CD8-positive, alpha-beta memory T cell (primary cell): ENCODE measurements around the gene SPSB4. TPM values are rescaled to one million over a fixed set of nuclear protein-coding genes. Genes with fewer than 3 reads are reported as not detected.

Experiments used
- CTCF ChIA-PET: fragments of 350-600 bp; sonication (Branson Sonifier 250); formaldehyde crosslinking; loops from one replicate; lab custom pipeline; 2021; ENCODE audit warnings: antibody characterized with exemption; lab: Charles Lee
- POLR2A ChIA-PET: fragments of 350-600 bp; sonication (Branson Sonifier 250); formaldehyde crosslinking; loops from one replicate; lab custom pipeline; 2021; ENCODE audit warnings: antibody characterized with exemption; lab: Charles Lee
- DNase-seq, 5 donors: peaks; one replicate each; pipeline versions ENCODE4 v3.0.0 to v3.0.0-alpha.2; 2020 to 2022; ENCODE audit warnings: mixed read lengths in 1 of 5
- H3K27ac ChIP-seq: one replicate; pipeline ENCODE4 v1.7.0; 2013; ENCODE audit warnings: low read depth, mild to moderate bottlenecking, low read length, moderate library complexity
- H3K27me3 ChIP-seq: 2 replicates; pipeline ENCODE4 v1.7.0; 2013; ENCODE audit warnings: low read length, mild to moderate bottlenecking; ENCODE audit not compliant: insufficient read depth, poor library complexity, severe bottlenecking
- H3K36me3 ChIP-seq: 2 replicates; pipeline ENCODE4 v1.7.0; 2013; ENCODE audit warnings: mild to moderate bottlenecking, low read length, moderate library complexity; ENCODE audit not compliant: insufficient read depth
- H3K4me1 ChIP-seq: 2 replicates; pipeline ENCODE4 v1.7.0; 2013; ENCODE audit warnings: mild to moderate bottlenecking, low read length, moderate library complexity; ENCODE audit not compliant: insufficient read depth
- H3K4me3 ChIP-seq: 2 replicates; pipeline ENCODE4 v1.7.0; 2013; ENCODE audit warnings: mild to moderate bottlenecking, low read length
- H3K9me3 ChIP-seq: 2 replicates; pipeline ENCODE4 v1.7.0; 2013; ENCODE audit warnings: mild to moderate bottlenecking, low read length
- H3K27ac Mint-ChIP-seq, 8 donors: one replicate each; pipeline ENCODE4 v1.8.0; 2020 to 2021; ENCODE audit warnings: mixed read lengths in 8 of 8, mild to moderate bottlenecking in 6 of 8, inconsistent platforms in 3 of 8, moderate library complexity in 3 of 8
- H3K27me3 Mint-ChIP-seq, 2 donors: one replicate each; pipeline ENCODE4 v1.8.0; 2020 to 2021; ENCODE audit warnings: mixed read lengths in 2 of 2, mild to moderate bottlenecking in 1 of 2, moderate library complexity in 1 of 2
- H3K36me3 Mint-ChIP-seq, 3 donors: one replicate each; pipeline ENCODE4 v1.8.0; 2020 to 2021; ENCODE audit warnings: mixed read lengths in 3 of 3, inconsistent platforms in 1 of 3, mild to moderate bottlenecking in 1 of 3
- H3K4me1 Mint-ChIP-seq, 3 donors: one replicate each; pipeline ENCODE4 v1.8.0; 2020 to 2021; ENCODE audit warnings: mixed read lengths in 3 of 3, inconsistent platforms in 1 of 3, mild to moderate bottlenecking in 1 of 3
- H3K4me3 Mint-ChIP-seq, 7 donors: one replicate each; pipeline ENCODE4 v1.8.0; 2020 to 2021; ENCODE audit warnings: mixed read lengths in 7 of 7, mild to moderate bottlenecking in 6 of 7, moderate library complexity in 4 of 7, inconsistent platforms in 2 of 7
- H3K9me3 Mint-ChIP-seq, 5 donors: one replicate each; pipeline ENCODE4 v1.8.0; 2020 to 2022; ENCODE audit warnings: mixed read lengths in 5 of 5, mild to moderate bottlenecking in 3 of 5, moderate library complexity in 2 of 5, inconsistent platforms in 1 of 5
- polyA plus RNA-seq: library from polyadenylated mRNA; unstranded; fragments of 300-500 nt; fragmentation: Illumina TruSeq; gene quantifications from one replicate; pipeline ENCODE4 v1.2.3, GENCODE V29; 2021
- total RNA-seq, 2 experiments: library from RNA; stranded (reverse); gene quantifications; one replicate each; pipeline ENCODE4 v1.2.3, GENCODE V29; 2021

Gene SPSB4
- total and polyA plus RNA-seq, 3 experiments from 2014 or later = not detected

DNA sequence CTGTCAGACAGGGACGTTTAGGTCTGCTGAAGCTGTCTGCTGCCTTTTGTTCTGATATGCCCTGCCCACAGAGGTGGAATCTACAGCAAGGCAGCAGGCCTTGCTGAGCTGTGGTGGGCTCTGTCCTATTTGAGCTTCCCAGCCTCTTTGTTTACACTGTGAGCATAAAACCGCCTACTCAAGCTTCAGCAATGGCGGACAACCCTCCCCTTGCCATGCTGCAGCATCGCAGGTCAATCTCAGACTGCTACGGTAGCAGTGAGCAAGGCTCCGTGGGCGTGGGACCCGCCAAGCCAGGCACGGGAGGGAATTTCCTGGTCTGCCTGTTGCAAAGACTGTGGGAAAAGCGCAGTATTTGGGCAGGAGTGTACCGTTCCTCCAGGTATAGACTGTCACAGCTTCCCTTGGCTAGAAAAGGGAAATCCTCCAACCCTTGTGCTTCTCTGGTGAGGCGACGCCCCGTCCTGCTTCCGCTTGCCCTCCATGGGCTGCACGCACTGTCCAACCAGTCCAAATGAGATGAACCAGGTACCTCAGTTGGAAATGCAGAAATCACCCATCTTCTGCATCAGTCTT, 71.4 kb downstream of the SPSB4 start:
- H3K27me3 Mint-ChIP-seq = peaks cover 21 to 42% of the 10 kb centered on the region in 2 donors
- no peak for DNase-seq
- Histone ChIP-seq H3K27ac (no peak overlapping the region), H3K27me3 (no peaks in the 10 kb centered on the region), H3K4me1 (no peaks in the 10 kb centered on the region), H3K36me3 (no peaks in the 10 kb centered on the region), H3K4me3 (no peak overlapping the region), H3K9me3 (no peaks in the 10 kb centered on the region)
- ChIA-PET POLR2A (no interaction called here), CTCF (no interaction called here)
- no peaks in the 10 kb centered on the region for H3K36me3 Mint-ChIP-seq
- H3K4me3 Mint-ChIP-seq = no peak overlapping the region
- peaks cover 0 to 6% (median 0%) of the 10 kb centered on the region in 5 donors for H3K9me3 Mint-ChIP-seq
- H3K4me1 Mint-ChIP-seq = no peaks in the 10 kb centered on the region
- H3K27ac Mint-ChIP-seq = no peak overlapping the region

DNA sequence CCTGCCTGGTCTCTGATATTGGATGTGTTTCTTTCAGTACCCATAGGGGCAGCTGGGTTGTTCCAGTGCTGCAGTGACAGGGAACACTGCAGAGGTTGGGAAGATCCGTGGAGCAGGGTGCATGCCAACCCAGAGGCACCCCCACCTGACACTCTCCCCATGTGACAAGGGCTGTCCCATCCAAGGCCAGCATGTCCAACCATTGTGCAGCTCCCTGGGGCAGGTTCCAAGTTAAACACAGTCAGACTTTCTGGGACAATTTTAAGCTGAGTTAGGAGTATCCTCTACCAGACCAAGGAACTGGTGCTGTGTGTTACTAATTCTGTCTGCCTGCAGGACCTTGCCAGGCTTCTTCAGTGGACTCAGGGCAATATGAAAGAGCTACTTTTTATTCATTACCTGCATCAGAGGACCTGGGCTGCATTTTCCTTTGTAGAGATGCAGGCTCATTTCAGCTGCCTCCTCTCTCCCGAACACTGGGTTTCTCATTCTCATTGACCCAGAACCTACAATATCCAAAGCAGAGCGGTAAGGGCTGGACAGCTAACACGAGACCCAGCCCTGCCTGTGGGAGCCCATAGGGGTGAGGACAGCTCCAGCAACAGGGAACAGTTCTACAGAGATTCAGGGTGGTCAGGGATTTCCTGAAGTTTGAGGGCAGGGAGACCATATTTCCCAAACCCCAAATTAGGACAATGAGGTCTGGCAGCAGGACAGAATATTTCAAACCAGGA, 72.7 kb downstream of the SPSB4 start:
- H3K36me3 Mint-ChIP-seq = no peaks in the 10 kb centered on the region
- Histone ChIP-seq H3K27me3 (no peaks in the 10 kb centered on the region), H3K27ac (no peak overlapping the region), H3K9me3 (no peaks in the 10 kb centered on the region), H3K4me1 (no peaks in the 10 kb centered on the region), H3K4me3 (no peak overlapping the region), H3K36me3 (no peaks in the 10 kb centered on the region)
- peaks cover 26 to 42% of the 10 kb centered on the region in 2 donors for H3K27me3 Mint-ChIP-seq
- no peak for DNase-seq
- H3K27ac Mint-ChIP-seq = no peak overlapping the region
- peaks cover 0 to 4% (median 0%) of the 10 kb centered on the region in 5 donors for H3K9me3 Mint-ChIP-seq
- POLR2A ChIA-PET = no interaction called here
- H3K4me1 Mint-ChIP-seq = no peaks in the 10 kb centered on the region
- CTCF ChIA-PET = no interaction called here
- H3K4me3 Mint-ChIP-seq = no peak overlapping the region

DNA sequence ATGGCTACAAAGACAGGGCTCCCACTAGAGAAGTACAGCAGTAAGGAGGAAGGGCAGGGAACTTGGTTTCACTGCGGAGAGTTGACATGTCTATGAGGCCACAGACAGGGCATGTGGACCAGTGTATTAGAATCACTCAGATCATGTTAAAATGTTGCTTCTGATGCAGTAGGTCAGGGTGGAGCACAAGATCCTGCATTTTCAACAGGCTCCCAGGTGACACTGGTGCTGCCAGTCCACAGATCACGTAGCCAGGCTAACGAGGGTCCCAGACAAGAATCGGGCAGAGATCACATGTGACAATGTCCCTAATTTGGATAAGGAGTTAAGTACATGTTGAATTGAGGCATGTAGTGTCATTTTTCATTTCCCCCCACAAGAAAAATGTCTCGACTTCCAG, 73.6 kb downstream of the SPSB4 start:
- no peak overlapping the region for H3K27ac ChIP-seq
- no peaks in the 10 kb centered on the region for H3K9me3 ChIP-seq
- H3K4me1 Mint-ChIP-seq = no peaks in the 10 kb centered on the region
- peaks cover 0 to 4% (median 0%) of the 10 kb centered on the region in 5 donors for H3K9me3 Mint-ChIP-seq
- ChIA-PET CTCF (no interaction called here), POLR2A (no interaction called here)
- H3K36me3 ChIP-seq = no peaks in the 10 kb centered on the region
- H3K27me3 ChIP-seq = no peaks in the 10 kb centered on the region
- DNase-seq = no peak
- peaks cover 24 to 42% of the 10 kb centered on the region in 2 donors for H3K27me3 Mint-ChIP-seq
- H3K4me1 ChIP-seq = no peaks in the 10 kb centered on the region
- no peaks in the 10 kb centered on the region for H3K36me3 Mint-ChIP-seq
- H3K4me3 ChIP-seq = no peak overlapping the region
- H3K4me3 Mint-ChIP-seq = no peak overlapping the region
- no peak overlapping the region for H3K27ac Mint-ChIP-seq

DNA sequence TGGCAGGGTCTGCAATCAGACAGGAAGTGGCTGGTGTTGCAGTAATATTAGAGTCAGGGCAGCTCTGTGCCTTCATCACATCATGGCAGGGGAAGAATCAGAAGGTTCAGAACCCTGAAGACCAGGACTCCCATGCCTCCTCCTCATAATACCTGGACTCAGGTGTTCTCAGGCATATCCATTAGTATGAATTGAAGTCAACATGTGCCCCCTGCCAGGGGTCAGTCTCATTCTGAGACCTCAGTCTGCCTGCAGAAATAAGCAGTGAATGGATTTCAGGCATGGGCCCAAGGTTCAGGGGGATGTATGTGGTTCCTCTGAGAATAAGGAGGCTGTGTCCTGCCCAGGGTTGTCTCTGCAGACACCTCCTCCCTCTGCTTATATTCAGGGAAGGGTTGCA, 74.2 kb downstream of the SPSB4 start:
- Histone ChIP-seq H3K27me3 (no peaks in the 10 kb centered on the region), H3K27ac (no peak overlapping the region), H3K9me3 (no peaks in the 10 kb centered on the region), H3K4me1 (no peaks in the 10 kb centered on the region), H3K36me3 (no peaks in the 10 kb centered on the region), H3K4me3 (no peak overlapping the region)
- H3K4me1 Mint-ChIP-seq = no peaks in the 10 kb centered on the region
- ChIA-PET POLR2A (no interaction called here), CTCF (no interaction called here)
- no peak for DNase-seq
- H3K27ac Mint-ChIP-seq = no peak overlapping the region
- peaks cover 0 to 2% (median 0%) of the 10 kb centered on the region in 5 donors for H3K9me3 Mint-ChIP-seq
- no peak overlapping the region for H3K4me3 Mint-ChIP-seq
- H3K27me3 Mint-ChIP-seq = peaks cover 20 to 39% of the 10 kb centered on the region in 2 donors
- no peaks in the 10 kb centered on the region for H3K36me3 Mint-ChIP-seq

DNA sequence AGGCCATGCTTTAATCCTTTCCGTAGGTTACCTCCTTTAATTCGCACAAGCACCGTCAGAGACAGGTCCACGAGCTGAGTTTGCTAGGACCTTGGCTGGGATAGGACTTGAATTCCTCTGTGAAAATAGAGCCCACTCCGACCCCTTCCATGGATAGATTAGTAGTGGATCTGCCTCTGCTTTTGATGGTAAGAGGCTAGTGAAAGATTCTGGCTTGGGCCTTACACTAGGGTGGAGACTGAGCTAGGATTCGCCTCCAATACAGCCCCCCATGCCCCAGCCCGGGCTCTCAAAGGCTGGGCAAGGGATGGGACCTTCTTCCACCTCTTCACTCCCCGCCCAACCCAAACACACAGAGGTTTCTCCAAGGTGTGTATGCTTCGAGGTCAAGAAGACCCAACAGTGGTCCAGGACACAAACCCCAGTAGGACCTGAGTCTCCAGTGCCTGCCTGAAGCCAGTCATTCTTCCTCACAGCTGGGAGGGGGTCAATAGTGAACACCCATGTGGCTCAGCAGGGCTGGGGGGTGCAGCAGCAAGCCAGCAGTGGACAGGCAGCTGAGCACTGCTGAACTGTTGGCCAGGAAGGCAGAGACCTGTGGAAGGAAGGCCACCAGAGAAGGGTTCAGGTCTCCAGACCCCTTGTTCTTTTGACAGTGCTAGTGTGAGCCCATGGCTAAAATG, 75.7 kb downstream of the SPSB4 start:
- no peak overlapping the region for H3K4me3 ChIP-seq
- POLR2A ChIA-PET = no interaction called here
- H3K4me1 Mint-ChIP-seq = no peaks in the 10 kb centered on the region
- DNase-seq = no peak
- H3K36me3 ChIP-seq = no peaks in the 10 kb centered on the region
- H3K27ac Mint-ChIP-seq = no peak overlapping the region
- no peaks in the 10 kb centered on the region for H3K4me1 ChIP-seq
- peaks cover 20 to 39% of the 10 kb centered on the region in 2 donors for H3K27me3 Mint-ChIP-seq
- CTCF ChIA-PET = no interaction called here
- H3K4me3 Mint-ChIP-seq = no peak overlapping the region
- no peaks in the 10 kb centered on the region for H3K27me3 ChIP-seq
- no peaks in the 10 kb centered on the region for H3K9me3 Mint-ChIP-seq
- H3K27ac ChIP-seq = no peak overlapping the region
- H3K9me3 ChIP-seq = no peaks in the 10 kb centered on the region
- H3K36me3 Mint-ChIP-seq = no peaks in the 10 kb centered on the region

DNA sequence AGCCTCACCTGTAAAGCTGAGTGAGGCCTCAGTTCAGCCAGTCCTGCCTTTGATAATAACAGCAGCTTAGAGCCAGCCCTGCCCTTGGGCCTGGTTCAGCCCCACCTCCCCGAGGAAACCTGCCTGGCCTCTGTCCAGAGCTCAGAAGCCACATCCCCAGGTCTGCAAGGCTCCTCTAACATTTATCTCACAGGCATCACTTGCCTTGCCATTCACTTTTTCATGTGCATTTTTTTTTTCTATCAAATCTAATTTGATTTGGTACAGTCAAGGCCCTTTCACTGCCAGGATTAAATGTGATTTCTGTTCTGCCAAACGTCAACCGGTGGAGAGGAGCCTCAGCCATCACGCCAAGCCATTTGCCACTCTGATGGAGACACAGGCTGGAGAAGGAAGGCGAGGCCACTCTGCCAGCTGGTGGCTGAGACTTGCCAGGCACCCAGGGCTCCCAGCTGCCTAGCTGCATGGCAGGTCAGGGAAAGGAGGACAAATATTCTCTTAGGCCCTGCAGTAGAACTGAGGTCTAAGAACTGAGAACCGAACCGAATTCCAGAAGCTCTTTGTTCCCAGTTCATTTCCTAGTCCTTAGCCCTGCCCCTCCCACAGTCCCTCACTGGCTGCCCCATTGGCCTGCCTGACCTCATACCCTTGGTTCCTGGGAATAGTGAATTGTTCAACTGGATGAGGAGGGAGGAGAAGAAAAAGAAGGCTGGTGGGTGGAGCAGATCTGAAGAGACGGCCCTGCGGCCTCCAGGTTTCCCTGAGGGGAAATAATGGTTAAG, 76.4 kb downstream of the SPSB4 start:
- CTCF ChIA-PET = no interaction called here

DNA sequence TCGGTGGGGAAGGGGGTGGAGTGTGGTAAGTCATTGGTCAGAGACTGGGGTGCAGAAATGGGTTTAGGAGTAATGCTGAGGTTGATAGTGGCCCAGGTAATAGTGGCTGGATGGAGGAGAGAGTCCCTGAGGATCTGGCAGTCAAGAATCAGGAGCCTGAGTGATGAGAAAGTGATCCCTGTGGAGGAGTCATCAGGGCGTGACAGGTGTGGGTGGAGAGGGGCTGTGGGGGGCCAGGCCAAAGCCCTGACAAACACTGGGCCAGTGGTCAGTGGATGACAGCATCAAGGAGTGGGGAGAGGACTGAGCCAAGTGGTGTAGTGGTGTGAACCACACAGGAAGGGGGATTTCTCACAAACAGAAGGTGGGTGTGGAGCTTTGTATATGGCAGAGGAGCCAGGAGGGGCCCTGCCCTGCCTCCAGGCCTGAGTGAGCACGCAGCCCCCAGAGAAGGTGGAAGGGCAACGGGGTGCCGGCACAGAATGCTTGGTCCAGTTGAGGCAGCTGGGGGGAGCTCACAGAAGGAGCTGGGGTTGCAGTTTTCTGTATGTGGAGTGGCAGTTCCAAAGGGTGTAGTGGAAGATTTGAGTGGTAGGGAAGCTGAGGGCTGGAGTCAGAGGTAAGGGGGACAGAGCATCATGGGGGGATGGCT, 77.1 kb downstream of the SPSB4 start:
- no peaks in the 10 kb centered on the region for H3K36me3 Mint-ChIP-seq
- no peaks in the 10 kb centered on the region for H3K4me1 Mint-ChIP-seq
- ChIA-PET POLR2A (no interaction called here), CTCF (no interaction called here)
- Histone ChIP-seq H3K4me3 (no peak overlapping the region), H3K4me1 (no peaks in the 10 kb centered on the region), H3K9me3 (no peaks in the 10 kb centered on the region), H3K36me3 (no peaks in the 10 kb centered on the region), H3K27ac (no peak overlapping the region), H3K27me3 (no peaks in the 10 kb centered on the region)
- H3K27ac Mint-ChIP-seq = peak overlapping the region in 1 of 8 donors; percentile 20
- peaks cover 17 to 34% of the 10 kb centered on the region in 2 donors for H3K27me3 Mint-ChIP-seq
- H3K4me3 Mint-ChIP-seq = no peak overlapping the region
- no peak for DNase-seq
- H3K9me3 Mint-ChIP-seq = no peaks in the 10 kb centered on the region

More for the DNA sequence above, 76.4 kb downstream of the SPSB4 start:
- Mint-ChIP-seq H3K27ac (no peak overlapping the region), H3K36me3 (no peaks in the 10 kb centered on the region), H3K4me1 (no peaks in the 10 kb centered on the region), H3K4me3 (no peak overlapping the region), H3K9me3 (no peaks in the 10 kb centered on the region), H3K27me3 (peaks cover 20 to 39% of the 10 kb centered on the region in 2 donors)
- DNase-seq = no peak
- no peaks in the 10 kb centered on the region for H3K27me3 ChIP-seq
- H3K27ac ChIP-seq = no peak overlapping the region
- H3K4me1 ChIP-seq = no peaks in the 10 kb centered on the region
- no peaks in the 10 kb centered on the region for H3K9me3 ChIP-seq
- POLR2A ChIA-PET = no interaction called here
- no peak overlapping the region for H3K4me3 ChIP-seq
- no peaks in the 10 kb centered on the region for H3K36me3 ChIP-seq
